OCI-LY3 (cell line): ENCODE measurements around the gene PRDX3.

Source experiments
- H2AFZ ChIP-seq: fragments of 200-600, 300-600 bp; shearing (Covaris generic); 2 replicates; pipeline ENCODE4 v1.6.0; 2014; ENCODE audit warnings: antibody characterized with exemption, low read depth, low read length
- H3K27ac ChIP-seq: fragments of 200-600, 300-600 bp; sonication (generic); 2 replicates; pipeline ENCODE4 v1.5.1; 2014; ENCODE audit warnings: mild to moderate bottlenecking, low read length, moderate library complexity, mixed read lengths
- H3K27me3 ChIP-seq: fragments of 200-600, 300-600 bp; sonication (generic); 2 replicates; pipeline ENCODE4 v1.6.1; 2014; ENCODE audit warnings: low read depth, low read length, mixed read lengths
- H3K36me3 ChIP-seq: fragments of 200-600, 300-600 bp; sonication (generic); replicated peaks from 2 replicates; pipeline ENCODE3; 2014; ENCODE audit warnings: low read depth, low read length, mixed read lengths
- H3K4me1 ChIP-seq: fragments of 300-600, 200-600 bp; sonication (generic); 2 replicates; pipeline ENCODE4 v1.6.1; 2014; ENCODE audit warnings: low read length, mixed read lengths
- H3K4me2 ChIP-seq: fragments of 200-600, 300-600 bp; sonication (generic); 2 replicates; pipeline ENCODE4 v1.6.1; 2014; ENCODE audit warnings: low read length, mixed read lengths
- H3K4me3 ChIP-seq: fragments of 300-600, 200-600 bp; sonication (generic); 2 replicates; pipeline ENCODE4 v1.5.1; 2014; ENCODE audit warnings: antibody characterized with exemption, mild to moderate bottlenecking, low read length, moderate library complexity
- H3K79me2 ChIP-seq: fragments of 300-600, 200-600 bp; shearing (Covaris generic); 2 replicates; pipeline ENCODE4 v1.6.1; 2014; ENCODE audit warnings: mild to moderate bottlenecking, low read length, mixed read lengths
- H3K9ac ChIP-seq: fragments of 300-600, 200-600 bp; shearing (Covaris generic); 2 replicates; pipeline ENCODE4 v1.6.0; 2014; ENCODE audit warnings: mild to moderate bottlenecking, low read length, moderate library complexity
- H3K9me3 ChIP-seq: fragments of 200-600, 300-600 bp; shearing (Covaris generic); 2 replicates; pipeline ENCODE4 v1.6.1; 2014; ENCODE audit warnings: low read length, mixed read lengths; ENCODE audit not compliant: insufficient read depth
- H4K20me1 ChIP-seq: fragments of 200-600, 300-600 bp; sonication (generic); 2 replicates; pipeline ENCODE4 v1.6.1; 2016; ENCODE audit warnings: low read length, mixed read lengths; ENCODE audit not compliant: insufficient read depth
- EZH2phosphoT487 ChIP-seq: fragments of 200-600 bp; shearing (Covaris generic); IDR thresholded peaks from 2 replicates; pipeline ENCODE4 v1.6.1; 2018; ENCODE audit warnings: antibody characterized with exemption, mixed run types, low read depth
- TF ChIP-seq, protein P1 (sequence below): fragments of 200-600, 300-600 bp; sonication (generic); IDR thresholded peaks from 2 replicates; pipeline ENCODE4 v1.5.1; 2014; ENCODE audit warnings: antibody characterized with exemption, low read length, low read depth

The PRDX3 gene

DNA sequence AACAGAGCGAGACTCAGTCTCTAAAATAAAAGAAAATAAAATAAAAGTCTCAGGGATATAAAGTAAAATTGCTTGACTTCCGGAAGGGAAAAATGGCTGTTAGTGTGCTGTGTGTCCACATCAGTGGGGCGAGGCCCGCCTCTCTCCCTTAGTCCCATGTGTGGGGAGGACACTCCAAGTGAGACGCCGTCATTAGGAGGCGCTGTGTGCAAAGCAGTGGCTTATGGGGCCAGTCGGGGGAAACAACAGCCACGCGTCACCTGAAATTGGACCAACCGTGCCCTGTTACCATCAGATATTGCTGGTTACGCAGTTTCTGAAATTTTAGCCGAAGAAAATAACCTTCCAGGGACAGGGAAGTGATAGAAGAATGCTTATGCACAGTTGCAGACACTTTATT is 28.9 kb downstream of the PRDX3 start:
- H2AFZ ChIP-seq, result no peak overlapping the region
- no peaks in the 10 kb centered on the region for H3K79me2 ChIP-seq
- no peaks in the 10 kb centered on the region for H4K20me1 ChIP-seq
- no peak overlapping the region for H3K9ac ChIP-seq
- no peak for TF ChIP-seq EZH2phosphoT487
- TF ChIP-seq, protein P1, sequence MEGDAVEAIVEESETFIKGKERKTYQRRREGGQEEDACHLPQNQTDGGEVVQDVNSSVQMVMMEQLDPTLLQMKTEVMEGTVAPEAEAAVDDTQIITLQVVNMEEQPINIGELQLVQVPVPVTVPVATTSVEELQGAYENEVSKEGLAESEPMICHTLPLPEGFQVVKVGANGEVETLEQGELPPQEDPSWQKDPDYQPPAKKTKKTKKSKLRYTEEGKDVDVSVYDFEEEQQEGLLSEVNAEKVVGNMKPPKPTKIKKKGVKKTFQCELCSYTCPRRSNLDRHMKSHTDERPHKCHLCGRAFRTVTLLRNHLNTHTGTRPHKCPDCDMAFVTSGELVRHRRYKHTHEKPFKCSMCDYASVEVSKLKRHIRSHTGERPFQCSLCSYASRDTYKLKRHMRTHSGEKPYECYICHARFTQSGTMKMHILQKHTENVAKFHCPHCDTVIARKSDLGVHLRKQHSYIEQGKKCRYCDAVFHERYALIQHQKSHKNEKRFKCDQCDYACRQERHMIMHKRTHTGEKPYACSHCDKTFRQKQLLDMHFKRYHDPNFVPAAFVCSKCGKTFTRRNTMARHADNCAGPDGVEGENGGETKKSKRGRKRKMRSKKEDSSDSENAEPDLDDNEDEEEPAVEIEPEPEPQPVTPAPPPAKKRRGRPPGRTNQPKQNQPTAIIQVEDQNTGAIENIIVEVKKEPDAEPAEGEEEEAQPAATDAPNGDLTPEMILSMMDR, result no peak
- H3K4me3 ChIP-seq, result no peak overlapping the region
- H3K4me1 ChIP-seq, result no peaks in the 10 kb centered on the region
- no peaks in the 10 kb centered on the region for H3K27me3 ChIP-seq
- H3K9me3 ChIP-seq, result no peaks in the 10 kb centered on the region
- H3K27ac ChIP-seq, result no peak overlapping the region
- peaks cover 11% of the 10 kb centered on the region for H3K36me3 ChIP-seq
- H3K4me2 ChIP-seq, result no peak overlapping the region

GRCh38 chr10:119149157-119149556 is 29.5 kb downstream of the PRDX3 start:
- no peaks in the 10 kb centered on the region for H3K27me3 ChIP-seq
- no peak overlapping the region for H3K9ac ChIP-seq
- H3K79me2 ChIP-seq, result no peaks in the 10 kb centered on the region
- no peak overlapping the region for H3K4me2 ChIP-seq
- TF ChIP-seq EZH2phosphoT487, result no peak
- TF ChIP-seq, protein P1, result no peak
- H3K36me3 ChIP-seq, result peaks cover 8% of the 10 kb centered on the region
- no peaks in the 10 kb centered on the region for H4K20me1 ChIP-seq
- H3K4me3 ChIP-seq, result no peak overlapping the region
- no peaks in the 10 kb centered on the region for H3K4me1 ChIP-seq
- H3K9me3 ChIP-seq, result no peaks in the 10 kb centered on the region
- H3K27ac ChIP-seq, result no peak overlapping the region
- no peak overlapping the region for H2AFZ ChIP-seq

GRCh38 chr10:119143657-119144056 is 35.0 kb downstream of the PRDX3 start:
- Histone ChIP-seq H3K27ac (no peak overlapping the region), H3K4me3 (no peak overlapping the region), H3K4me1 (no peaks in the 10 kb centered on the region), H3K9ac (no peak overlapping the region), H4K20me1 (no peaks in the 10 kb centered on the region), H3K36me3 (peaks cover 3% of the 10 kb centered on the region), H3K9me3 (no peaks in the 10 kb centered on the region), H3K27me3 (no peaks in the 10 kb centered on the region), H3K4me2 (no peak overlapping the region), H2AFZ (no peak overlapping the region), H3K79me2 (no peaks in the 10 kb centered on the region)
- no peak for TF ChIP-seq EZH2phosphoT487
- TF ChIP-seq, protein P1, result no peak

DNA sequence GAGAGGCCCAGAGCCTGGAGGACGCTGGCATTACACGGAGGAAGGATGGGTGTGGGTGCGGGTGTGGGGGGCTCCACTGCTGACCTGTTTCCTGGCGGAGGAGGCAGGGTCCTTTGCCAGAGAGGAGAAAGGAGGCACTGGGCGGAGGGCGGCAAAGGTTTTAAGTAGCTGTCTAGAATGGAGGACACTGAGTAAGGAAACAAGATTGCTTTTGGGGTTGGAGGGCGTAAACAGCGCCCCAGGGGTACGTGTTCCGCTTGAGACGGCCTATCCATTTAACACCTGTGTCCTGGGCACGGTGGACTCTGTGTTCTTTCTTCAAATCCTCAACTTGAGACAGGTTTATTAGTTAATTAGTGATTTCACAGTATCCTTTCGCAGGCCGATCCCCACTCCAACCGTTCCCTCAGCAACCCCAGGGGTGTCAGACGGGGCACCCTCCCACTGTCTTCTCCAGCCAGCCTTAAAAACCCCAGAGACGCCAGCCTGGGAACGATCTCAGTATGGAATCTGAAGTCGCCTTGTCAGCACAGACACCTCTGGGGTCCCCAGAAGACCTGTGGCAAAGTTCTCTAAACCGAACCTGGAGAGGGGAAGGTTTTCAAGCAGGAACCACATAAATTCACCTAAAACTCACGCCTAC is 37.9 kb downstream of the PRDX3 start:
- Histone ChIP-seq H3K27ac (no peak overlapping the region), H3K4me1 (no peaks in the 10 kb centered on the region), H3K4me2 (no peak overlapping the region), H3K79me2 (no peaks in the 10 kb centered on the region), H2AFZ (no peak overlapping the region), H4K20me1 (no peaks in the 10 kb centered on the region), H3K9me3 (no peaks in the 10 kb centered on the region), H3K36me3 (no peaks in the 10 kb centered on the region), H3K9ac (no peak overlapping the region), H3K4me3 (no peak overlapping the region), H3K27me3 (no peaks in the 10 kb centered on the region)
- no peak for TF ChIP-seq EZH2phosphoT487
- TF ChIP-seq, protein P1, result no peak
